SK-N-MC (cell line): Measurements from ENCODE around the gene TBC1D19.

Experiments
- DNase-seq: peaks from one replicate; pipeline ENCODE4 v3.0.0-alpha.2; 2011; ENCODE audit warnings: low read depth, low spot score
- H3K27ac ChIP-seq: fragments of 200-600 bp; sonication (generic); 2 replicates; pipeline ENCODE4 v1.5.1; 2016; ENCODE audit warnings: mixed run types
- H3K36me3 ChIP-seq: fragments of 200-600 bp; sonication (generic); 2 replicates; pipeline ENCODE4 v1.6.1; 2017; ENCODE audit warnings: antibody characterized with exemption, low read length, mixed read lengths; ENCODE audit not compliant: insufficient read depth
- H3K4me3 ChIP-seq: fragments of 200-600 bp; sonication (generic); 2 replicates; pipeline ENCODE4 v1.5.1; 2016
- H3K9ac ChIP-seq: fragments of 200-600 bp; sonication (generic); 2 replicates; pipeline ENCODE4 v1.8.0; 2017; ENCODE audit warnings: mixed run types, mixed read lengths; ENCODE audit not compliant: insufficient read length
- H3K9me3 ChIP-seq: fragments of 200-600 bp; sonication (generic); 2 replicates; pipeline ENCODE4 v1.6.1; 2017; ENCODE audit warnings: low read depth, mild to moderate bottlenecking, antibody characterized with exemption, low read length, moderate library complexity, mixed read lengths
- EZH2 ChIP-seq: fragments of 200-600 bp; sonication (generic); IDR thresholded peaks from one replicate; pipeline ENCODE4 v1.6.1; 2017; ENCODE audit warnings: antibody characterized with exemption
- FOXP2 ChIP-seq: optimal IDR thresholded peaks from 2 replicates; pipeline ENCODE3; 2011; ENCODE audit warnings: mild to moderate bottlenecking, moderate library complexity; ENCODE audit not compliant: insufficient read depth; ENCODE audit errors: extremely low read length, control extremely low read depth
- POLR2AphosphoS5 ChIP-seq: IDR thresholded peaks from 2 replicates; pipeline ENCODE4 v1.6.1; 2012; ENCODE audit warnings: mild to moderate bottlenecking, low read depth, low read length, borderline replicate concordance

The TBC1D19 gene

DNA sequence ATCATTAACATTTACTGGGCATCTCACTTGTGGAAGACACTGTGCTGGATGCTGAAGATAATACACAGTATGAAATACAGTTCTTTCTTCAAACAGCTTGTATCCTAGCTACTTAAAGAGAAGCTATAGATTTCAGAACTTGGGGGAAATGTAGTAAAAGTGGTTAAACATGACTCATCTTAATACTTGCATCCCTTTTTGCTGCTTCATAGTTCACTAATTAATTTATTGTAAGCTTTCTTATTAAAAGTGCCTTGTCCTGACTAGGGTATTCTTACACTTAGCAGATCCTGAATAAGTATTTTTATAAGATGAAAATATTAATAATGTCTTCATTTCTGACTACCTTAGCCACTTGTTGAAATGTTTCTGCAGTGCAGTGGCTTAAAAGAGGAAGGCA lies 144.0 kb downstream of the TBC1D19 start:
- H3K9ac ChIP-seq = no peak overlapping the region
- no peak for DNase-seq
- H3K36me3 ChIP-seq = no peaks in the 10 kb centered on the region
- no peaks in the 10 kb centered on the region for H3K9me3 ChIP-seq
- H3K27ac ChIP-seq = no peak overlapping the region
- H3K4me3 ChIP-seq = no peak overlapping the region
- TF ChIP-seq FOXP2 (no peak), EZH2 (no peak), POLR2AphosphoS5 (no peak)

DNA sequence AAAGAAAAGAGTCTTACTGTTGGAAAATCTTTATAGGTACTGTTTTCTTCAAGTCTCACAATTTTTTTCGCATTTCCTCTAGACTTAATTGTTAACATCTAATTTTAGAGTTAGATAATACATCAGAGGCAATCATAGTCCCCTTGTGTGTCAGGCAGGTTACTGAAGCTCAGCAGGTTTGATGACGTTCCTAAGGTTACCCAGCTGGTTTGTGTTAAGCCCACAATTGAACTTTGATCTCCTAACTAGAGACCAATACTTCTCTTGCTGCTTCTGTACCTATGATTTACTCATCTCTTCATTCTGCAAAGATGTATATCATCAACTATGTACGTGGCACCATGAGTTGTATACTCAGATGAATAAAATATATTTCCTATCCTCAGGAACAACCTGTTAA lies 145.1 kb downstream of the TBC1D19 start:
- Histone ChIP-seq H3K4me3 (no peak overlapping the region), H3K9me3 (no peaks in the 10 kb centered on the region), H3K9ac (no peak overlapping the region), H3K27ac (no peak overlapping the region), H3K36me3 (no peaks in the 10 kb centered on the region)
- DNase-seq = no peak
- no peak for TF ChIP-seq FOXP2
- no peak for TF ChIP-seq POLR2AphosphoS5
- no peak for TF ChIP-seq EZH2

DNA sequence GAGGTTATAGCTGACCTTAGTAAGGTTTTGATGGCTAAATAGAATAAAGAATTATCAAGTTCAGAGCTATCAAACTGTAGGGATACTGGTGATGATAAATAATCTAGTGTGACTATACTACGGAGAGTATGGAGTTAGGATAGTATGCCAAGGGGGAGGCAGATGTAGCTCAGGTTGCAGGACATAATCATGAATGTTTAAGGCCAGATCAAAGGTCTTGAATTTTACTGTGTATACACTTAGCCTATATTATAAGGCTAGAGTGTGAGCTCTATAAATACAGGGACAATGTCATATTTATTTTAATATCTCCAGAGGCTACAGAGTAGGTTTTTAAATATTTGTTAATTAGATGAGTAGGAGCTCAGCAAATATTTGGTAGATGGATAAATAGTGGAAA lies 145.7 kb downstream of the TBC1D19 start:
- Histone ChIP-seq H3K9ac (no peak overlapping the region), H3K9me3 (no peaks in the 10 kb centered on the region), H3K36me3 (no peaks in the 10 kb centered on the region), H3K4me3 (no peak overlapping the region), H3K27ac (no peak overlapping the region)
- no peak for TF ChIP-seq EZH2
- TF ChIP-seq POLR2AphosphoS5 = no peak
- no peak for TF ChIP-seq FOXP2
- no peak for DNase-seq

DNA sequence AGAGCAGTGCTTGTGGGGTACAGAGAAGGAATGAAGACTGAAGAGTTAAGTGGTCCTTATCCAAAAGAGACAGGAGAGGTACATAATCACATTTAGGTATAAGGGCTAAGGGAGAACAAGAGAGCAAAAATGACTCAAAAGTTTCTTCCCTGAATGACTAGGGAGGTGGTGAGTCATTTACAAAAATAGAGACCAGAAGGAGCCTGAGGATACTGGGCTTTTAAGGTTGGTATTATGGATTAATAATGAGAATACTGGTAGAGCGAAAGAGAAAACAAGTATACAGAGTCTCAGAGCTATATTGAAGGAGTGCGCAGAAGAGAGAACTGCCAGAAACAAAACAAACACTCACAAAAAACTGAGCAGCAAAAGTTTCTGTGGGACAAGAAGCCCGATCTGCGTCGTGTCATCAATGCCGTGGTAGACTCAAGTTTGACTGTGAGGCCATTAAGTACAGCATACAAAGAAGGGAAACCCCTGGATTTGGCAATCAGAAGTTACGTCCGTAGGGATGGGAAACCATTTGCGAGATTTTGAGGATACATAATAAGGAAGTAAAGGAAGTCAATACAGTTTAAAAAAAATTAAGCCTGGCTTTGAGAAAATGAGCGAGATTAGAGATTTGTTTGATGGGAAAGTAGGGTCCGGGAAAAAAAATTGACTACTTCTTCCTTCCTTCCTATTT lies 147.6 kb downstream of the TBC1D19 start:
- H3K9ac ChIP-seq = no peak overlapping the region
- TF ChIP-seq EZH2 (no peak), POLR2AphosphoS5 (no peak), FOXP2 (no peak)
- no peak overlapping the region for H3K4me3 ChIP-seq
- no peaks in the 10 kb centered on the region for H3K9me3 ChIP-seq
- no peak overlapping the region for H3K27ac ChIP-seq
- DNase-seq = no peak
- no peaks in the 10 kb centered on the region for H3K36me3 ChIP-seq

DNA sequence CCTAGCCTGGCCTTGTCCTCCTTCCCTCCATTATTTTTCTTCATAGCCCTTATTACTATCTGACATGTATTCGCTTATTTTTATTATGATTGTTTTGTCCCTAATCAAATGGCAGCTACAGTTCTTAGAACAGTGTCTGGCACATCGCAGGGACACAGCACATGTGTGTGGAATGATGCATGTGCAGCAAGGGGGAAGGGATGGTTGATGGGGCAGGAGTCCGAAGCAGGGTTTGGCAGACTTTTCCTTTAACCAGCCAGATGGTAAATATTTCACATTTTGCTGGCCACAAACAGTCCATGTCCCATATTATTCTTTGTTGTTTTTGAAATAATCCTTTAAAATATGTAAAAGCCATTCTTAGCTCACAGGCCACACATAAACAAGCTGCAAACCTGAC lies 148.5 kb downstream of the TBC1D19 start:
- Histone ChIP-seq H3K27ac (no peak overlapping the region), H3K9me3 (no peaks in the 10 kb centered on the region), H3K36me3 (no peaks in the 10 kb centered on the region), H3K9ac (no peak overlapping the region), H3K4me3 (no peak overlapping the region)
- TF ChIP-seq FOXP2 = no peak
- no peak for TF ChIP-seq POLR2AphosphoS5
- TF ChIP-seq EZH2 = no peak
- no peak for DNase-seq

DNA sequence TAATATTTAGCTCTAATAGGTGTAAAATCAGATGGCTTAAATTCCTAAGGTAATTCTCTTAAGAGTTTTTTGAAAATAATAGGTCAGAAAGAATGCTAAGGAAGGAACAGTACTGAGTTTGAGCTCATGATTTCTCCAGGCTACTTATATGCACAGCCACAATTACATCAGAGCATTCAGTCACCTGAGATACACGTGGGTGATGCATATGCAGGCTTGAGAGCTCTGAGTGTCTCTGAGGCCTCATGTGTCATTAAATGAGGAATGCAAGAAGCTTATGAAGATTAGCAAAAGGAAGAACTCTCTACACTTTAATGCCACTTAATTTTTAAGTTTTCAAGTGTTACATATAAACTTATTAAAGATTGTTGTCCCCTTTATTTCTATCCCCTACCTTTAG lies 152.7 kb downstream of the TBC1D19 start:
- Histone ChIP-seq H3K27ac (no peak overlapping the region), H3K36me3 (no peaks in the 10 kb centered on the region), H3K9ac (no peak overlapping the region), H3K9me3 (no peaks in the 10 kb centered on the region), H3K4me3 (no peak overlapping the region)
- no peak for DNase-seq
- TF ChIP-seq FOXP2 = no peak
- TF ChIP-seq EZH2 = no peak
- TF ChIP-seq POLR2AphosphoS5 = no peak

DNA sequence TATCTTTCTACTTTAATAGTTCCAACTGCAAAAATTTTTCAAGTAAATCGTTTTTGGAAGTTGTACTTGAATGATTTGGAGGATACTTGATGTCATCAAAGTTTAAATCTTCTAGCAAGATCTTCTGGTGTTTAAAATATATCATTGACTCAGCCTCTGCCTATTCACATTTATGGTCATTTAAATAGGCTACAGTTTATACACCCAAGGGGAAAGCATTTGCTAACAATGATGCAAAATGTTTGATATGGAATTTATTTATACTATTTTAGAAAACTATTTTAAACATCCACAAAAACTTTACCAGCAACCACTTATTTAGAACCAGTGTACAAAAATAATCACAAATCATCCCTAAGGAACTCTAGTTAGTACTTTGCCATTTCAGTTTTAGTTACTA lies 153.5 kb downstream of the TBC1D19 start:
- H3K27ac ChIP-seq = no peak overlapping the region
- H3K36me3 ChIP-seq = no peaks in the 10 kb centered on the region
- H3K9me3 ChIP-seq = no peaks in the 10 kb centered on the region
- no peak for DNase-seq
- no peak overlapping the region for H3K4me3 ChIP-seq
- TF ChIP-seq EZH2 (no peak), POLR2AphosphoS5 (no peak), FOXP2 (no peak)
- H3K9ac ChIP-seq = no peak overlapping the region

DNA sequence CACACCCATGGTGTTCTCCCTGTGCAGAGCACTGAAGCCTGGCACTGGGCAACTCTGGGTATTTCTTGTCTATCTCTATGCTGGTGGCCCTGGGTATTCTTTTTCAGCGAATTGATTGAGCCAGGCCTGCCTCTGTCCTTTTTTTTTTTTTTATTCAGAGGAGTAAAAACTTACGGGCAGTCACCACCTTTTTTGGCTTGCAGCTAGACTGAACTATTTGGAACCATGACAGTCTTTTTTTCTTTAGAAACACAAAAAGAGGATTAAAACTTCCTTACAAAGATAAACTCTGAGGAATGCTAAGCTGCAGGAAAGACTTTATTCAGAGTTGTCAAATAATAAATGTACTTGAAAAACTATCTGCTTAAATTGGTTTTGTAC lies 157.6 kb downstream of the TBC1D19 start:
- Histone ChIP-seq H3K9me3 (no peaks in the 10 kb centered on the region), H3K4me3 (no peak overlapping the region), H3K9ac (no peak overlapping the region), H3K36me3 (no peaks in the 10 kb centered on the region), H3K27ac (no peak overlapping the region)
- TF ChIP-seq EZH2 = no peak
- no peak for TF ChIP-seq FOXP2
- TF ChIP-seq POLR2AphosphoS5 = no peak
- DNase-seq = no peak

DNA sequence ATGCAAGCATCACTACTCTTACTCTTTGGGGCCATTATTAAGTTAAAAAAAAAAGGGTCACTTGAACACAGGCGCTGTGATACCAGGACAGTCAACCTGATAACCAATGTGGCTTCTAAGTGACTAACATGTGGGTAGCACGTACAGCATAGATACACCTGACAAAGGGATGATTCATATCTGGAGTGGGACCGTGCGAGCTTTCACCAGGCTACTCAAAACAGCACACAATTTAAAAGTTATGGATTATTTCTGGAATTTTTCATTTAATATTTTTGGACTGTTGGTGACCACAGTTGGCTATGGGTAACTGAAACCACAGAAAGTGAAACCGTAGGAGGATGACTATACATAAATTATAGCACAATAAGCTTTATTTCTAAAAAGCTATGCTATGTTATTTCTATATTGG lies 162.9 kb downstream of the TBC1D19 start:
- H3K9me3 ChIP-seq = no peaks in the 10 kb centered on the region
- no peaks in the 10 kb centered on the region for H3K36me3 ChIP-seq
- DNase-seq = no peak
- H3K4me3 ChIP-seq = no peak overlapping the region
- H3K9ac ChIP-seq = no peak overlapping the region
- no peak for TF ChIP-seq POLR2AphosphoS5
- no peak for TF ChIP-seq EZH2
- TF ChIP-seq FOXP2 = no peak
- H3K27ac ChIP-seq = no peak overlapping the region

DNA sequence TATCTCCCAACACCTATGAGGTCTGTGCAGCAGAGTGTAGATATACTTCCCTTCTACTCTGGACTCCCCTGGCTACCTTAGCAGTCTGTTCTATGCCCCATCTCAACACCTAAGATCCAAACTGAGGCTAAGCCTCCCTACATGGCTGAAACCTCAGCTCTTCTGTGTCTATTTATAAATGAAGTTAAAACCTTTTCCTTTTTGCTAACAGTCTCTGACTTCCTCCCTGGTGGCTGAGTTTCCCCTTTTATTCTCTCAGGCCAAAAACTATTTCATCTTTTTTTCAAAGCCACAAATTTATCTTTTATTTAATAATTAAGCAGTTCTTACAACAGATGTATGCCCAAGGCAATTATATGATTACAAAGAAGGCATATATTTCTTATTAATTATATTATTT lies 164.9 kb downstream of the TBC1D19 start:
- Histone ChIP-seq H3K9me3 (no peaks in the 10 kb centered on the region), H3K36me3 (no peaks in the 10 kb centered on the region), H3K4me3 (no peak overlapping the region), H3K9ac (no peak overlapping the region), H3K27ac (no peak overlapping the region)
- no peak for TF ChIP-seq FOXP2
- DNase-seq = no peak
